PC-3 (cell line): Measurements from ENCODE around the gene PCDHGA8. TPM values are rescaled to one million over a fixed set of nuclear protein-coding genes. Genes with fewer than 3 reads are reported as not detected.
"Not testable (repeated sequence)": the region's sequence is repeated elsewhere in the genome, so short reads cannot be mapped to it uniquely, and the experiment has no call there.

Experiments used
- ATAC-seq: fragments of 200-7000 bp; cut with Tn5 transposase; 2 replicates; pipeline ENCODE4 v1.9.1; 2020; ENCODE audit warnings: mild to moderate bottlenecking, moderate library complexity
- BruUV-seq: library from RNA; stranded (reverse); fragments of 400-500 nt; replicated peaks from 2 replicates; lab custom pipeline; 2021; lab: Mats Ljungman, UMichigan
- CTCF ChIA-PET: fragments of 300-600 bp; sonication (Branson Sonifier 250); formaldehyde crosslinking; loops from one replicate; lab custom pipeline; 2022; ENCODE audit warnings: antibody characterized with exemption; lab: Charles Lee
- POLR2A ChIA-PET: fragments of 300-600 bp; sonication (Branson Sonifier 250); formaldehyde crosslinking; loops from one replicate; lab custom pipeline; 2022; ENCODE audit warnings: antibody characterized with exemption; ENCODE audit not compliant: unreplicated experiment; lab: Charles Lee
- DNase-seq: peaks from one replicate; pipeline ENCODE4 v3.0.0-alpha.2; 2015
- H2AFZ ChIP-seq: fragments of 300-600 bp; sonication (generic); 2 replicates; pipeline ENCODE4 v1.6.0; 2016; ENCODE audit warnings: antibody characterized with exemption, low read length
- H3F3A ChIP-seq: fragments of 300-600 bp; sonication (generic); one replicate; pipeline ENCODE4 v1.6.0; 2017; ENCODE audit warnings: antibody characterized with exemption, low read length, control low read depth, mild to moderate bottlenecking; ENCODE audit not compliant: unreplicated experiment
- H3K27ac ChIP-seq: fragments of 300-600 bp; sonication (generic); 2 replicates; pipeline ENCODE4 v1.5.1; 2016; ENCODE audit warnings: mild to moderate bottlenecking, low read length
- H3K27me3 ChIP-seq: fragments of 300-600 bp; sonication (generic); 2 replicates; pipeline ENCODE4 v1.6.1; 2016; ENCODE audit warnings: low read length, mixed read lengths
- H3K36me3 ChIP-seq: fragments of 300-600 bp; sonication (generic); 2 replicates; pipeline ENCODE4 v1.6.1; 2016; ENCODE audit warnings: low read depth, mixed run types, low read length, mixed read lengths
- H3K4me1 ChIP-seq: fragments of 300-600 bp; sonication (generic); 2 replicates; pipeline ENCODE4 v1.5.1; 2016; ENCODE audit warnings: low read length; ENCODE audit not compliant: insufficient read depth
- H3K4me2 ChIP-seq: fragments of 300-600 bp; sonication (generic); 2 replicates; pipeline ENCODE4 v1.6.0; 2016; ENCODE audit warnings: low read length
- H3K4me3 ChIP-seq: fragments of 300-600 bp; sonication (generic); 2 replicates; pipeline ENCODE4 v1.5.1; 2016; ENCODE audit warnings: mild to moderate bottlenecking, low read length, mixed read lengths
- H3K79me2 ChIP-seq: fragments of 300-600 bp; sonication (generic); 2 replicates; pipeline ENCODE4 v1.6.1; 2017; ENCODE audit warnings: low read length, mixed read lengths
- H3K9ac ChIP-seq: fragments of 300-600 bp; sonication (generic); 2 replicates; pipeline ENCODE4 v1.6.0; 2016; ENCODE audit warnings: mild to moderate bottlenecking, low read length
- H3K9me2 ChIP-seq: fragments of 300-600 bp; sonication (generic); replicated peaks from 2 replicates; pipeline ENCODE4 v1.6.1; 2016; ENCODE audit warnings: mixed run types, low read length, mixed read lengths
- H3K9me3 ChIP-seq: fragments of 300-600 bp; sonication (generic); 2 replicates; pipeline ENCODE4 v1.6.1; 2016; ENCODE audit warnings: low read length, mixed read lengths
- H4K20me1 ChIP-seq: fragments of 300-600 bp; sonication (generic); 2 replicates; pipeline ENCODE4 v1.6.1; 2016; ENCODE audit warnings: low read length, mixed read lengths
- CTCF ChIP-seq: fragments of 300-600 bp; sonication (generic); conservative IDR thresholded peaks from 2 replicates; pipeline ENCODE4 v1.5.1; 2017; ENCODE audit warnings: antibody characterized with exemption, low read depth, mild to moderate bottlenecking, low read length
- EZH2 ChIP-seq: fragments of 300-600 bp; sonication (generic); IDR thresholded peaks from one replicate; pipeline ENCODE4 v1.6.1; 2017; ENCODE audit warnings: antibody characterized with exemption, mild to moderate bottlenecking, low read length; ENCODE audit not compliant: unreplicated experiment
- EZH2phosphoT487 ChIP-seq: fragments of 300-600 bp; sonication (generic); IDR thresholded peaks from 2 replicates; pipeline ENCODE4 v1.6.1; 2018; ENCODE audit warnings: mild to moderate bottlenecking, antibody characterized with exemption, low read length, borderline replicate concordance
- intact Hi-C: fragments of 100-400 bp; cut with micrococcal nuclease; formaldehyde crosslinking; loops from 2 replicates; pipeline ENCODE4 v1.9.0; 2023
- total RNA-seq: library from RNA; depleted of rRNA; stranded (reverse); fragments of >200 nt; gene quantifications from 2 replicates; pipeline ENCODE4 v1.2.3, GENCODE V29; 2014

PCDHGA8 gene
- total RNA-seq, 1 experiment from 2014 or later = 0.51 TPM

- H3F3A ChIP-seq = no peaks in the 10 kb centered on the region
- no peak overlapping the region for H3K9ac ChIP-seq
- no peaks in the 10 kb centered on the region for H4K20me1 ChIP-seq
- no peaks in the 10 kb centered on the region for H3K27me3 ChIP-seq
- H3K79me2 ChIP-seq = no peaks in the 10 kb centered on the region
- intact Hi-C loops = no loop called here
- ChIA-PET CTCF (no interaction called here), POLR2A (interaction anchor here (0.6 kb wide), 1 partner anchor 41 kb away, joined by 10 read pairs; no protein-coding TSS in a partner anchor)
- no peak for TF ChIP-seq EZH2phosphoT487
- TF ChIP-seq CTCF = no peak
- TF ChIP-seq EZH2 = no peak
- BruUV-seq = no TSS peak
- no peak overlapping the region for H3K27ac ChIP-seq
- ATAC-seq (no peak), DNase-seq (no peak)
- no peak overlapping the region for H3K4me3 ChIP-seq
- H3K36me3 ChIP-seq = no peaks in the 10 kb centered on the region
- no peaks in the 10 kb centered on the region for H3K4me1 ChIP-seq
- no peak overlapping the region for H3K4me2 ChIP-seq
- H2AFZ ChIP-seq = no peak overlapping the region
- H3K9me2 ChIP-seq = no peaks in the 10 kb centered on the region
- 0 out of 2 replicates have a peak, but pooled peaks cover 6% of the 10 kb centered on the region for H3K9me3 ChIP-seq
Measured at GRCh38 chr5:141388661-141389060, 3.8 kb upstream of the PCDHGA8 start.

- ATAC-seq (no peak), DNase-seq (no peak)
- Histone ChIP-seq H3F3A (no peaks in the 10 kb centered on the region), H3K9me2 (no peaks in the 10 kb centered on the region), H2AFZ (no peak overlapping the region), H3K4me2 (no peak overlapping the region), H3K27ac (no peak overlapping the region), H3K4me1 (no peaks in the 10 kb centered on the region), H3K36me3 (no peaks in the 10 kb centered on the region), H4K20me1 (no peaks in the 10 kb centered on the region), H3K79me2 (no peaks in the 10 kb centered on the region), H3K27me3 (no peaks in the 10 kb centered on the region), H3K9me3 (0 out of 2 replicates have a peak, but pooled peaks cover 6% of the 10 kb centered on the region), H3K4me3 (no peak overlapping the region), H3K9ac (no peak overlapping the region)
- intact Hi-C loops = no loop called here
- BruUV-seq = no TSS peak
- POLR2A ChIA-PET = interaction anchor here (0.6 kb wide), 1 partner anchor 41 kb away, joined by 10 read pairs; no protein-coding TSS in a partner anchor
- no peak for TF ChIP-seq EZH2
- TF ChIP-seq EZH2phosphoT487 = no peak
- no peak for TF ChIP-seq CTCF
- CTCF ChIA-PET = no interaction called here
Measured at GRCh38 chr5:141389153-141390042, 3.0 kb upstream of the PCDHGA8 start.

- CTCF ChIA-PET = no interaction called here
- ATAC-seq (no peak), DNase-seq (no peak)
- H3K79me2 ChIP-seq = no peaks in the 10 kb centered on the region
- POLR2A ChIA-PET = no interaction called here
- no TSS peak for BruUV-seq
- no peaks in the 10 kb centered on the region for H3F3A ChIP-seq
- H3K36me3 ChIP-seq = no peaks in the 10 kb centered on the region
- no peak overlapping the region for H3K9ac ChIP-seq
- no peak overlapping the region for H2AFZ ChIP-seq
- intact Hi-C loops = no loop called here
- H3K4me3 ChIP-seq = no peak overlapping the region
- H3K9me3 ChIP-seq = 0 out of 2 replicates have a peak, but pooled peaks cover 6% of the 10 kb centered on the region
- no peak overlapping the region for H3K4me2 ChIP-seq
- H3K4me1 ChIP-seq = no peaks in the 10 kb centered on the region
- no peak overlapping the region for H3K27ac ChIP-seq
- no peak for TF ChIP-seq EZH2
- no peak for TF ChIP-seq CTCF
- no peak for TF ChIP-seq EZH2phosphoT487
- no peaks in the 10 kb centered on the region for H4K20me1 ChIP-seq
- no peaks in the 10 kb centered on the region for H3K27me3 ChIP-seq
- no peaks in the 10 kb centered on the region for H3K9me2 ChIP-seq
Measured at GRCh38 chr5:141393267-141393666, 834 bp downstream of the PCDHGA8 start.

GRCh38 chr5:141394401-141395187, 2.2 kb downstream of the PCDHGA8 start:
- H3K9me2 ChIP-seq, H3K27me3 ChIP-seq, BruUV-seq, H2AFZ ChIP-seq, H3F3A ChIP-seq, ATAC-seq, H3K4me1 ChIP-seq, H3K27ac ChIP-seq, H3K4me3 ChIP-seq, H3K4me2 ChIP-seq, H3K36me3 ChIP-seq, CTCF ChIA-PET, H3K9ac ChIP-seq, POLR2A ChIA-PET, H3K79me2 ChIP-seq, DNase-seq, H3K9me3 ChIP-seq, H4K20me1 ChIP-seq: not testable (repeated sequence)
- intact Hi-C loops = loop anchor here (5.0 kb wide), 1 partner anchor 113 kb away; no protein-coding TSS in a partner anchor
